Thoracic aorta (tissue), 2 donors: ENCODE measurements around the gene FAM13B. TPM values are rescaled to one million over a fixed set of nuclear protein-coding genes. Genes with fewer than 3 reads are reported as not detected.

Experiments
- ATAC-seq: fragments of 150-250 bp; one replicate; pipeline ENCODE4 v1.8.0; 2017; ENCODE audit warnings: low read depth; ENCODE audit not compliant: insufficient number of reproducible peaks, low FRiP score
- DNase-seq: peaks from one replicate; pipeline ENCODE4 v3.0.0-alpha.2; 2020; ENCODE audit warnings: low spot score
- H3K27ac ChIP-seq, 2 donors: fragments of 200-600 bp; sonication (generic); 1 replicate in 1 of 2; 2 replicates in 1 of 2; pipeline ENCODE4 v1.5.1; 2016; ENCODE audit warnings: mild to moderate bottlenecking in 2 of 2, moderate library complexity in 2 of 2
- H3K27me3 ChIP-seq: fragments of 200-600 bp; sonication (generic); replicated peaks from 2 replicates; pipeline ENCODE4 v1.6.0; 2016; ENCODE audit warnings: mild to moderate bottlenecking; ENCODE audit not compliant: insufficient read depth
- H3K36me3 ChIP-seq: fragments of 200-600 bp; sonication (generic); one replicate; pipeline ENCODE4 v1.5.1; 2016
- H3K4me1 ChIP-seq, 2 donors: fragments of 200-600 bp; sonication (generic); 1 replicate in 1 of 2; 2 replicates in 1 of 2; pipeline versions ENCODE4 v1.5.1 to v1.6.0; 2016; ENCODE audit warnings: low read depth in 2 of 2, mild to moderate bottlenecking in 1 of 2; ENCODE audit not compliant: control insufficient read depth in 1 of 2
- H3K4me3 ChIP-seq: fragments of 200-600 bp; sonication (generic); 2 replicates; pipeline ENCODE4 v1.5.1; 2016; ENCODE audit warnings: mild to moderate bottlenecking
- H3K9me3 ChIP-seq: fragments of 200-600 bp; sonication (generic); 2 replicates; pipeline ENCODE4 v1.5.1; 2016
- CTCF ChIP-seq: fragments of 200-600 bp; sonication (generic); IDR thresholded peaks from one replicate; pipeline ENCODE4 v1.5.1; 2019; ENCODE audit warnings: antibody characterized with exemption
- total RNA-seq, 2 donors: library from RNA; depleted of rRNA; stranded (reverse); fragments of >200 nt; gene quantifications; one replicate each; pipeline versions ENCODE4 v1.1.0 to v1.2.3, GENCODE V29; 2016

Gene FAM13B
- total RNA-seq, 2 donors from 2014 or later: 65.1 to 134 TPM

- Histone ChIP-seq H3K4me3 (no peak overlapping the region), H3K4me1 (peaks cover 0 to 23% of the 10 kb centered on the region in 2 donors), H3K9me3 (no peaks in the 10 kb centered on the region), H3K36me3 (no peaks in the 10 kb centered on the region), H3K27ac (no peak overlapping the region), H3K27me3 (no peaks in the 10 kb centered on the region)
- no peak for ATAC-seq
- peak; percentile 73 for TF ChIP-seq CTCF
- peak; percentile 35 for DNase-seq
These were observed 36.1 kb upstream of the FAM13B start for GRCh38 chr5:138068742-138069600.

GRCh38 chr5:138067945-138068344, 35.1 kb upstream of the FAM13B start:
- no peaks in the 10 kb centered on the region for H3K36me3 ChIP-seq
- peaks cover 0 to 23% of the 10 kb centered on the region in 2 donors for H3K4me1 ChIP-seq
- H3K27ac ChIP-seq: no peak overlapping the region
- no peaks in the 10 kb centered on the region for H3K9me3 ChIP-seq
- no peak for TF ChIP-seq CTCF
- H3K4me3 ChIP-seq: no peak overlapping the region
- H3K27me3 ChIP-seq: no peaks in the 10 kb centered on the region
- DNase-seq (no peak), ATAC-seq (no peak)

GRCh38 chr5:138065102-138065501, 32.2 kb upstream of the FAM13B start:
- TF ChIP-seq CTCF: no peak
- H3K27me3 ChIP-seq: no peaks in the 10 kb centered on the region
- no peak for ATAC-seq
- no peaks in the 10 kb centered on the region for H3K9me3 ChIP-seq
- no peak overlapping the region for H3K27ac ChIP-seq
- H3K4me1 ChIP-seq: peaks cover 0 to 23% of the 10 kb centered on the region in 2 donors
- no peak for DNase-seq
- no peak overlapping the region for H3K4me3 ChIP-seq
- no peaks in the 10 kb centered on the region for H3K36me3 ChIP-seq

GRCh38 chr5:138064526-138064925, 31.6 kb upstream of the FAM13B start:
- Histone ChIP-seq H3K27ac (no peak overlapping the region), H3K4me3 (no peak overlapping the region), H3K4me1 (peaks cover 0 to 23% of the 10 kb centered on the region in 2 donors), H3K9me3 (no peaks in the 10 kb centered on the region), H3K36me3 (no peaks in the 10 kb centered on the region), H3K27me3 (no peaks in the 10 kb centered on the region)
- TF ChIP-seq CTCF: no peak
- ATAC-seq (no peak), DNase-seq (no peak)

- no peak for DNase-seq
- Histone ChIP-seq H3K9me3 (no peaks in the 10 kb centered on the region), H3K4me1 (peaks cover 0 to 33% of the 10 kb centered on the region in 2 donors), H3K4me3 (peak overlapping the region; percentile 64), H3K36me3 (no peaks in the 10 kb centered on the region), H3K27me3 (no peaks in the 10 kb centered on the region), H3K27ac (peak overlapping the region; percentile 31 to 58)
- no peak for TF ChIP-seq CTCF
- peak; percentile 65 for ATAC-seq
These were observed 22.1 kb upstream of the FAM13B start for GRCh38 chr5:138054847-138055558.
